ENCODE results near the gene AIFM2. TPM values are rescaled to one million over a fixed set of nuclear protein-coding genes. Genes with fewer than 3 reads are reported as not detected.

Gene AIFM2
- total and polyA plus RNA-seq, 10 of the 15 experiments (the other 5 are each of a cell fraction or from before 2014, with no cell fraction given): 4.5 to 30.8 (median 15.6) TPM

GRCh38 chr10:70064486-70064885, 68.1 kb downstream of the AIFM2 start:
- no peak overlapping the region for H3K4me2 ChIP-seq (ENCODE audit: control insufficient read depth, insufficient read depth)
- H3K27ac ChIP-seq (ENCODE audit: control insufficient read depth, insufficient read depth): no peak overlapping the region
- no peaks in the 10 kb centered on the region for H3K4me1 ChIP-seq (ENCODE audit: control insufficient read depth, insufficient read depth, low read length)
- BruUV-seq (replicated peaks): no TSS peak
- 17% methylated on average over 4 of the region's 4 CpGs for WGBS (ENCODE audit: insufficient coverage, insufficient replicate concordance, low lambda C conversion rate, missing lambda C conversion rate)
- DNase-seq (ENCODE audit: low read depth, low spot score) (no peak), FAIRE-seq (no peak), ATAC-seq (no peak)
- ChIA-PET POLR2A (no interaction called here), RAD21 (ENCODE audit: unreplicated experiment) (no interaction called here), SMC1A (ENCODE audit: uncharacterized antibody, unreplicated experiment) (interaction anchor here (0.8 kb wide), 1 partner anchor 8 kb away, joined by 3 read pairs; no protein-coding TSS in a partner anchor), CTCF (interaction anchor here (0.6 to 1.0 kb wide), 2 partner anchors 52 to 157 kb away, joined by 3 to 5 read pairs; no protein-coding TSS in a partner anchor)
- H3K27me3 ChIP-seq (replicated peaks in 1 of 2; ENCODE audit: control insufficient read depth in 2 of 2, insufficient read depth in 2 of 2, low read length in 1 of 2): peaks cover 0 to 2% of the 10 kb centered on the region in 2 experiments; a peak in 2 of 4 replicates
- in situ Hi-C loops (cut with MboI) (no loop called here), intact Hi-C loops (cut with micrococcal nuclease; ENCODE audit: unreplicated experiment) (no loop called here)
- no peak overlapping the region for H2AFZ ChIP-seq (ENCODE audit: control insufficient read depth, low read depth, low read length)
- TF ChIP-seq POU2F2 (IDR thresholded peaks at IDR 0.05; ENCODE audit: borderline replicate concordance, low read depth, low read length): no peak
- TF ChIP-seq GABPA (IDR thresholded peaks at IDR 0.05; ENCODE audit: low read depth): no peak
- TF ChIP-seq ZNF217 (IDR thresholded peaks at IDR 0.05): no peak
- no peak for TF ChIP-seq TCF3 (IDR thresholded peaks at IDR 0.05; ENCODE audit: borderline replicate concordance, insufficient read depth, low read depth, low read length)
- no peak for TF ChIP-seq PRDM15 (CRISPR knock-in tag; IDR thresholded peaks at IDR 0.05)
- TF ChIP-seq CHD4 (IDR thresholded peaks at IDR 0.05): no peak
- no peak for TF ChIP-seq KAT2A (conservative IDR thresholded peaks at IDR 0.05; ENCODE audit: control insufficient read depth, low read depth, low read length)
- TF ChIP-seq PBX3 (IDR thresholded peaks at IDR 0.05; ENCODE audit: insufficient replicate concordance, low read depth, low read length): no peak
- TF ChIP-seq NFIC (IDR thresholded peaks at IDR 0.05; ENCODE audit: low read depth, low read length): no peak
- no peak for TF ChIP-seq ZBTB11 (CRISPR knock-in tag; IDR thresholded peaks at IDR 0.05)
- H3K9me3 ChIP-seq (replicated peaks; ENCODE audit: control insufficient read depth, insufficient read depth, low read length): no peaks in the 10 kb centered on the region
- no peaks in the 10 kb centered on the region for H4K20me1 ChIP-seq (ENCODE audit: control insufficient read depth, insufficient read depth)
- H3K79me2 ChIP-seq (ENCODE audit: control insufficient read depth, insufficient read depth, low read length): no peaks in the 10 kb centered on the region
- H3K36me3 ChIP-seq (ENCODE audit: control insufficient read depth in 2 of 2, insufficient read depth in 2 of 2, low read length in 1 of 2): no peaks in the 10 kb centered on the region
- no peak overlapping the region for H3K4me3 ChIP-seq
- H3K9ac ChIP-seq (ENCODE audit: control insufficient read depth, insufficient read depth, low read length): no peak overlapping the region

Measured in GM12878 (cell line).